Putamen (tissue), 1 donor: ENCODE results near the gene OR1J2.

Experiments used
- DNase-seq: peaks from one replicate; pipeline ENCODE4 v3.0.0-alpha.2; 2016; ENCODE audit warnings: low spot score

Gene OR1J2

GRCh38 chr9:122551371-122551770 is 40.8 kb downstream of the OR1J2 start:
- no peak for DNase-seq

DNA sequence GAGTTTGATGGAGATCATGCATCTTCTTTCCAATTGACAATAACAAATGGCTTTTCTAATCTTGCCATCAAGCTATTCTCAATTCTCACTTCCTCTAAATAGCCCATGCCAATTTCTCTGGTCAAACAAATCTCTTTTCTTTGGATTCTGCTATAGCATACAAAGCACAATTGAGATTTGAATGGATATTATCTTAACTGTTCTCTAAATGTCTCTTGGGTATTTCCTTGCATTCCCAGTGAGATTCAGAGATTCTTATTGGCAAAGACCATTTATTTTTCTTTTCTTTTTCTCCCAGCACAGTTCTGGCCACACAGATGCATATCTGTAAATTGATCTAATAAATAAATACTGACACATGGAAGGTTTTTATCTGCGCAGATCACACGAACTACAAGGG is 42.2 kb downstream of the OR1J2 start, which contains the start of gene OR1N2:
Gene OR1N2 (plus strand): TSS at position 301 of the 400 bp plus-strand sequence. CDS start 100 bp downstream, outside the sequence.
- no peak for DNase-seq
